OCI-LY7 (cell line): ENCODE data around the gene KCNK6.

Experiments
- CTCF ChIP-seq: fragments of 200-600 bp; sonication (generic); conservative IDR thresholded peaks from 2 replicates; pipeline ENCODE4 v1.5.1; 2014; ENCODE audit warnings: mild to moderate bottlenecking, antibody characterized with exemption, low read length, moderate library complexity, mixed read lengths
- EZH2phosphoT487 ChIP-seq: fragments of 200-600 bp; sonication (generic); IDR thresholded peaks from 2 replicates; pipeline ENCODE4 v1.6.1; 2018; ENCODE audit warnings: low read depth, borderline replicate concordance, mild to moderate bottlenecking, mixed run types, antibody characterized with exemption, low read length, moderate library complexity, mixed read lengths

- TF ChIP-seq CTCF: no peak
- TF ChIP-seq EZH2phosphoT487: no peak
Measured at GRCh38 chr19:38309615-38310278, 9.9 kb upstream of the KCNK6 start.
